HG03196 (cell line): Measurements from ENCODE around the gene NNAT.

Source experiments
- ATAC-seq: cut with Tn5 transposase; IDR thresholded peaks from one replicate; pipeline ENCODE4 v1.9.1; 2021; ENCODE audit not compliant: unreplicated experiment

The NNAT gene

DNA sequence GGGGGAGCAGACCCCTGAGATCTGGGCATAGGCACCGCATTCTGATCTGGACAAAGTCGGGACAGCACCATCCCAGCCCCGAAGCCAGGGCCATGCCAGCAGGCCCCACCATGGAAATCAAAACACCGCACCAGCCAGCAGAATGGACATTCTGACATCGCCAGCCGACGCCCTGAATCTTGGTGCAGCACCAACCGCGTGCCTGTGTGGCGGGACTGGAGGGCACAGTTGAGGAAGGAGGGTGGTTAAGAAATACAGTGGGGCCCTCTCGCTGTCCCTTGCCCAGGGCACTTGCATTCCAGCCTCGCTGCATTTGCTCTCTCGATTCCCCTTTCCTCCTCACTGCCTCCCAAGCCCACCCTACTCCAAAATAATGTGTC lies 2.0 kb downstream of the NNAT start:
- ATAC-seq = no peak

DNA sequence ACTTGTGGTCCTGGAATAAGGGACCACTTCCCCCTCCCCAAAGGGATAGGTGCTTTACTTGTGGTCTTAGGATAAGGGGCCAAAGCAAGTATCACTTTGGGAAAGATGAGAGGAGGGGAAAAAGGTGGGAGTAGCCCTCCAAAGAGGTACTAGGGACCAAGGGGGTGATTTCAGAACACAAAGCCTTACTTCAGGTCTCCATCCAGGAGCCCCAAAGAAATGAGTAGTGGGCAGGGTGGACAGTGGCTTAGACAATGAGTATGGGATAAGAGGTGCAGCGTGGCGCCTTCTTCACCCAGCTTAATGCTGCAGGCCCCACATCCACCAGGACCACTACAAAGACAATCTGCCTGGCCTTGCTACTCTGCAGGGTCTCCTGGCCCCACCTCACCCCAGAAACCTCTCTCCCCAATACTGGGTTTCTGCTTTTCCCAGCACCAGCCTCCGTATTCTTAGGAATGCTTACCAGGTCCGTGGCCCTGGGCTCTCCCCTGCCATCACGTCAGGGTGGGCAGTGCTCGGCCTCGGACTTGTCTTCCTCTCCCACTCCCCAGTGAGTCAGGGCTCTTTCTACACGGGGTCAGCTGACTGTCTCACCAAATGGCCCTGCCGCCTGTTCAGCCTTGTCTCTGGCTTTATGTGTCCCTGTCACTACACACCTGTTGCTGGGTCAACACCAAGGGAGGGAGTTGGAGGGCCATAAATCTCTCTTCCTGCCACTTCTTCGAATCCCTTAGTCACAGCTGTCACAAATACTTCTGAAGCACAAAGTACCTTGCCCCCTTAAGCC lies 3.1 kb downstream of the NNAT start:
- ATAC-seq = no peak

DNA sequence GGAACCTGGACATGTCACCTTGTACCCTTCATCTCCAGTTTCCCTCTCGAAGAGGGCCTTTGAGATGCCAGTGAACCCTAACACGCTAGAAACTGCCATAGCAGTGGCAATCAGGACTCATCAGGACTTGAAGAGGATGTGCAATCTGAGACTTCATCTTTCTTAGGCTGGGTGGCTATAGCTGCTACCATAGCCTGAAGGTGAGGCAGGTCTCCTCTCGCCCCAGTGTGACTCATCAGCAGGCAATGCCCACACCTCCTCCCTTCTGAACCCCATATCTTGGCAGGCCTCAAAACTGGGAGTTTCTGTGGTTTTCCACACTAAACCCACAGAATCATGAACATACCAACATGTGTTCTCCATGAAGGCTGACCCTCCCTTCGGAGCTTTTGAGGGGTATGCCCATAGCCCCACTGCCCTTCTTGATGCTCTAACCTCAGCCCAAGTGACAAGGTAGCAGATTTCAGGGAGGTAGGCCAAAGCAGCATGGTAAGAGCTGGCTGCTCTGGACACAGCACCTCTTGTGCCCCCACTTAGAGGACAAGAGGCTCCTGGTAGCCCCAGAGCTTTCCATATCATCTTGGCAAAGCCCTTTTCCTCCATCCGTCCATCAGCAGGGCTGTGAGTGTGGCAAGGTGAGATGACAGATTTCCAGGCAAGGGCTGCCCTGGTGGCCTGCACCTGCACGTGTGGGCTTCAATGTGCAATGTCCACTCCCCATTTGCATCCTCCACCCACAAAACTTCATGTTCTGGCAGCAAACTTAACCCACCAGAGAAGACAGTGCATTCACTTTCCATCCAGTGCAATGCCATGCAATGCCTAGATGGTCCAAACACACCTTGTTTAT lies 4.0 kb downstream of the NNAT start:
- ATAC-seq = no peak

DNA sequence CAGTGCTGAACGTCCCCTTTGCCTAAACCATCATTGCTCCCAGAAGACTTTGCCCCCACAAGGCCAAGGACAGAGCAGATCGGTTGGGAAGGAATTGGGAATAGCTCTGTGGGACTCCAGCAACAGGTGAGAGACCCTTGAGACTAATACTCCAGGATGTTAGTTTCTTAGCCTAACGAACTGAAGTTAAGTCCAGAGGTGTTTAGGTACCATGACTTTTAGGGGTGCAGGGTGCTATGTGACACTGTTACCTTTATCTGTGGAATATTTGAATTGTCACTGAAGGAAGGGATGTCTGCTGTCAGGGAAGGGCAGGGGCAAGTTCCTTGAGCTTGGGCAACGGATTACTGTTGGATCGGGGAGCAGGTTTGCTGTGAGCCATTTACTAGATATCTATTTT lies 4.8 kb downstream of the NNAT start:
- ATAC-seq = no peak

DNA sequence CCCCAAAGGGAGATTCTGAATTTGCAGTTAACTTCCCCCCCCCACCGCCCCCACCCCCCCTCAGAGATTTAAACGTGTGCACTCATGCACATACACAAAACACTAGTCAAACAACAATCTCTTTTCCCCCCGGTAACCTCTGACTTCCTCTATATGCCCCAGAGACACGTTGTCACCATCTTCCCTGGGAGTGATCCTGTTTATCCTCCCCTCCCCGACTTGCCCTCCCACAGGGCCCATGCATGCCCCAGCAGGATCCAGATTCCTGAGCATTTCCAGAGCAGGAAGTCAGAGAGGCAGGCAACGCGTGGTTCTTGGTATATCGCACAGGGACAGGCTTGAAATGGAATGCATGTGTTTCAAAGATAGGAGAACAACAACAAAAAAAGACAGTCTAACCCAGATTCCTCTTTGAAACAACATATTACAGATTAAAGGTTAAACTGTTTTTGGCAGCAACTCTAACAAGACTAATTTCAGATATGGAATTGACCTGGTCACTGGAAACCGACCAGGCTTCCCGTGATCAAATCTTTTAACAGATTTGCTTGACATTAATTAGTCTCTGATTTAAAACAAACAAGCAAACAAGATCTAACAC lies 5.3 kb downstream of the NNAT start:
- no peak for ATAC-seq

DNA sequence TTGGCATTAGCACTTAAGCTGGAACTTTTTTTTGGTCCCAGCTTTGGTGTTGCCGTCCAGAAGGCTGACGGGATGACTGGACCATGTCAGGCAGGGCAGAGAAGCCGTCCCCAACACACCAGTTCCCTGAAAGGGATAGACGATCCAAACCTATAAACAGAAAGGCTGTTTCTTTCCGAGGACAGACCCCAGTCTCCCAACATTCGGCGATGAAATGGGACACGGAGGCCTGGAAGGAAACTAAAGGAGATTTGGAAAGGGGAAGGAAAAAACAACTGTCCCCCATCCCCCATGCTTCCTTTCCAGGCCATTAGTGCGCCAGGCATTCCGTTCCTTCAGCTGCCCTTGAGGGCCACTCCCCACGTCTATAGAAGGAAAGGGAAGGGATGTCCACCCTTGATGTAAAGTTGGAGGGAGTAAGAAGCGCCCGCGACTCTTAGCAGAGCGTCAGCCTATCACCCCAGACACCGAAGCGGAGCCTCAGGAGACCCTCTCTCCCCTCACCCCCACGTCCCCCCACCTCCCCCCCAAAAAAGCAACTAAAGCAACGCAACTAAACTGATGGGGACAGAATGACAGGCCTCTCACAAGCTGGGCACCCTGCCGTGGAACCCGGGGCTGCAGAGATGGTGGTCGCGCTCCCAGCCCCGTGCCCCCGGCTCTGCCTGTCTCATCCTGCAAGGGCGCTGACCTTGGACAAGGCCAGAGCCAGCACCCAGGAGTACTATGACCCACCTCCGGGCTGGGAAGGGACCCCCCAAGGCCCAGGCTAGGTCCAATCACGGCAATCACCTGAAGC lies 6.0 kb downstream of the NNAT start:
- no peak for ATAC-seq

DNA sequence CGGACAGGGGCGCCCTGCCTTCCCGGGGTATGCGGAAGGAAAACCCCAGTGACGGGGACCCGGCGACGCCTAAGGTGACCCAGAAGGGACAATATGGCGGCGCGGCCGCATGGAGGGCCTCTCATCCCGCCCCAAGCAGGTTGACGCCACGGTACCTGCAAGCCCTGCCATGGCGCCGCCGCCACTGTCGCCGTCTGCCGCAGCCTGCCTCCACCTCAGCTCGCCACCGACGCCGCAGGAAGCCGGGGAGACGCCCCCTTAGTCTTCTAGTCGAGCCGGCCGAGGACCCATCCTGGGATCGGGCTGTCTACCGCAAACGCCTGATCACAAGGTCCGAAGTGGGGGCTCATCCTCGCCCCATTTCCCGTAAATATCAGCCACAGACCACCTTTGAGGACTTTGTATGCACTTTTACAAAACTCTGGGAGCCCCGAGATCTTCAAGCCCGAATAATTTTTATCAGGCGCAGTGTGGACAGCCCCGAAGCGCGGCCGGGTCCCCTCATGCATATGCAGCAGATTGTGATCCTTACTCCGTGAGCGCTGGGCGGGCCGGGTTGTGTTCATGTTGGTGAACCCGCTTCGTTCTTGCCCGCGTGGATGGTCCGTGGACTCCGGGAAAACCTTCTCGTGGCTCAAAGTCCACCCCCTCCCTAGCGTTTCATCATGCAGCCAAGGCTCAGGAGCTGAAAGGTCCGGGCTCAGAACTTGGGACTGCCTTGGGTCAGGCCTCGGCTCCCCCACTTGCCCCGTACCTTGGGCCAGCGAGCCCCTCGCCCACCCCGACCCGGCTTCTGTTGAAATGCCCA lies 6.8 kb downstream of the NNAT start, which contains the start of gene BLCAP:
Gene BLCAP (minus strand): TSS at position 239 of the 808 bp plus-strand sequence. CDS start 8,702 bp downstream, outside the sequence.
- peak; percentile 54 for ATAC-seq

DNA sequence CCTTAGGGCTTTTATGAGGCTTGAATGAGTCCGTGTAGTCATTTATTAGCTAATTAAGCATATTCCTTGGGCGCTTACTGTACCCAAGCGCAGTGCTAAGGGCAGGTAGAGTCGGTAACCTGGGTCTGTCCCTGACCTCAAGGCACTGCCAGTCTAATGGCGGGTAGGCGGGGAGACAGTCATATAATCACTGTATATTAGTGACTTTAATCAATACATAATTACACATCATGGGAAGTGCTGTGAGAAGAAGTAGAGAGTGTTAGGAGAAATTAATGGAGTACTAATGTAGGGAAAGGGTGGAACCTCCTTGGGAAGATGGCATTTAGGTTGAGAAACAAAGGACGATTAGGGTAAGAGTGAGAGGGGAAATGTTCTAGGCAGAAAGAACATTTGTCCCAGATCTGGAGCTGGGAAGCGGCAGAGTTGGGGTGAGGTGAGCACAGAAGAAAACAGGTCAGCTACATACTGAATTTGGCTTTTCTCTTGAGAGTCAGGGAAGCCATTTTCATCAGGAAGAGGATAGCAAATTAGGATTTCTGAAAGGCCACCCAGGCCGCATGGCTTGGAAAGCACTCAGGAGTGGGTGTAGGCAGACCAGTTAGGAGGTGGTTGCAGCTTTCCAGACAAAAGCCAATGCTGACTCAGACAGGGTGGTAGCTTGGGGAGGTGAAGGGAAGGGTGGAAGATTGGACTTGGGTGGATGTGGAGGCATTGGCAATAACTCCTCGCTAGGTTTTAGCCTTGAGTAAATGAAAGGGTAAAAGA lies 7.6 kb downstream of the NNAT start:
- ATAC-seq = no peak

DNA sequence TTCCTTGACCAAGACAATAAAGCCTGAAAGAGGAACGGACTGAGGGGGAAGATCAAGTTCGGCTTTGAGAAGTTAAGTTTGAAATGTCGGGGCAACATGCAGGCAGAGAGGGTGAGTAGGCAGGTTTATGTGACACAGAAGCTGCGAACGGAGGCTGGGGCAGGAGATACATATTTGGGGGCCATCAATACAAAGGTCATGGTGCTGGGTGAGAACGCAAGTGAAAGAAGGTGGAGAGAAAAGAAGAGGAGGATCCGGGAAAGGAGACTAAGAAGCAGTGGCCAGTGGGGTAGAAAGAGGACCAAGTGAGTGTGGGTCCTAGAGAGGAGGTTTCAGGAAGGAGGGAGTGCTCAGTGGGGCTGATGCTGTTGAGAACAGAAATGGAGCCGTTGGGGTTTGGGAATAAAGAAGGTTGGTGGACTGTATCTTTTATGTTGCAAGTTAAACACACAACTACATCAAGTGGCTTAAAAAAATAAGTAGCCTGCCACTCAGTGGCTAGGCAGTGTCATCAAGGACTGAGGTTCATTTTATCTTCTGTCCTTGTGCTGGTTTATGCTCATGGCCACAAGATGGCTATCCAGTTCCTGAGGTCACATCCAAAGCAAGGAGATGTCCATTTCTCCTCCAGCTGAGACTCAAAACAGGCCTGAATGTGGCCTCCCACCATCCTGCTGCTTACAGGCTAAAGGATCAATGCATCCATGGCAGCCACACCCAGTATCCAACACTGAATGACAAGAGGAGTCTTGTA lies 8.3 kb downstream of the NNAT start:
- no peak for ATAC-seq

DNA sequence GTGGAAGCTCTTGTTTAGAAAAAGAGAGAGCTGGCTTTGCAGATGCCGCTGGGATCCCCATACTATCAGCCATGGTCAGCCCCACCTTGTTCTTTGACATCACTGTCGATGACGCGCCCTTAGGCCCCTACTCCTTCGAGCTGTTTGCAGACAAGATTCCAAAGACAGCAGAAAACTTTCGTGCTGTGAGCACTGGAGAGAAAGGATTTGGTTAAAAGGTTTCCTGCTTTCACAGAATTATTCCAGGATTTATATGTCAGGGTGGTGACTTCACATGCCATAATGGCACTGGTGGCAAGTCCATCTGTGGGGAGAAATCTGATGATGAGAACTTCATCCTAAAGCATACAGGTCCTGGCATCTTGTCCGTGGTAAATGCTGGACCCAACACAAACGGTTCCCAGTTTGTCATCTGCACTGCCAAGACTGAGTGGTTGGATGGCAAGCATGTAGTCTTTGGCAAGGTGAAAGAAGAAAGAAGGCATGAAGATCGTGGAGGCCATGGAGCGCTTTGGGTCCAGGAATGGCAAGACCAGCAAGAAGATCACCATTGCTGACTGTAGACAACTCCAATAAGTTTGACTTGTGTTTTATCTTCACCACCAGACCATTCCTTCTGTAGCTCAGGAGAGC lies 9.0 kb downstream of the NNAT start:
- no peak for ATAC-seq

DNA sequence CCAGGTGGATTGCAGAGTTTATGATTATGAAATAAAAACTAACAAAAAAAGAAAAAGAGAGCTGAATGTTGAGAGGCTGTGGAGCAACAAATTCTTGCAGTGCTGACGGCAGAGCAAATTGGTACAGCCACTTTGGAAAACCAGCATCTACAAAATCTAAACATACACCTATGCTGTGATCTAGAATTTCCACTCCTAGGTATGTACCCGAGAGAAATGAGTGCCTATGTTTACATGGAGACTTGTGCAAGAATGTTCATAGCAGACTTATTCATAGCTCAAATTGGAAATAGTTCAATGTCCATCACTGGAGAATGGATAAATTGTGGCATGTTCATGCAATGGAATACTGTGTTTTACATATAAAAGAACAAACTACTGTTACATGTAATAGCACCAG lies 9.6 kb downstream of the NNAT start:
- ATAC-seq = no peak

DNA sequence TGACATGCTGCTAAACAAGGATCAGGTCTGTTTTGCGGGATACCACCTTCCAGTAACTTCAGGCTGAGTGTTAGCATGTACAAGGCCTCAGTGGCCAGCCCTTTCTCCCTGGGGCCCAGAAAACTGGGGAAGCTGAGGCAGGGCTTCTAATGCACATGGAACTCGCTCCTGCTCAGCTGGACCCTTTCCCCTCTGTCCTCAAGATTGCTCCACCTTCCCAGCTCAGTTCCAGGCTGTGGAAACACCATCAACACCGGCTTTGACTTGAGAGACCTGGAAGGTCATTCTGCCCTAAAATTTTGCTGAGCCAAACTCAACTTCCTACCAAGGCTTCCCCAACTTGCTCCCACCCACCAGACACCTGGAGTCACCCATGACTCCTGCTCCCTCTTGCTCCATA lies 10.8 kb downstream of the NNAT start:
- no peak for ATAC-seq

DNA sequence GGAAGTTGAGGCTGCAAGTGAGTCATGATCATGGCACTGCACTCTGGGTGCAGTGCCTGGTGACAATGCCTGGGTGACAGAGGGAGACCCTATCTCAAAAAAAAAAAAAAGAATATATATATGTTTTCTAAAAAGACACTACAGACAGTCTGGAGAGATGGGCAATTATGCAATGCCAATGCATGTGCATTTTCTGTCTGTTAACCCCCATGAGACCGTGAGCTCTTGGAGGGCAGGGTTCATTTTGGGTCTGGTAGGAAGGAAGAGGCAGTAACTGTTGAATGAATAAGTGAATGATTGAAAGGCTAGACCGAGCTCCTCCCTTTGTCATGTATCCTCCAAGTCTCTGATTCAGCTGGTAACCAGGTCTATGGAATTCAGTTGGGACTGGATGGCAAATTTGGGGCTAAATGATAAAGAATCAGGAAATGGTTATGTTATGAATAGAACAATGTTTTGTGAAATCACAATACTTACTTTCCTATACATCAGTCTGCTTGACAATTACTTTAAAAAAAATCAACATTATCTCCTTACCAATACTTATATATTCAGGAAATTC lies 12.2 kb downstream of the NNAT start:
- ATAC-seq = no peak

DNA sequence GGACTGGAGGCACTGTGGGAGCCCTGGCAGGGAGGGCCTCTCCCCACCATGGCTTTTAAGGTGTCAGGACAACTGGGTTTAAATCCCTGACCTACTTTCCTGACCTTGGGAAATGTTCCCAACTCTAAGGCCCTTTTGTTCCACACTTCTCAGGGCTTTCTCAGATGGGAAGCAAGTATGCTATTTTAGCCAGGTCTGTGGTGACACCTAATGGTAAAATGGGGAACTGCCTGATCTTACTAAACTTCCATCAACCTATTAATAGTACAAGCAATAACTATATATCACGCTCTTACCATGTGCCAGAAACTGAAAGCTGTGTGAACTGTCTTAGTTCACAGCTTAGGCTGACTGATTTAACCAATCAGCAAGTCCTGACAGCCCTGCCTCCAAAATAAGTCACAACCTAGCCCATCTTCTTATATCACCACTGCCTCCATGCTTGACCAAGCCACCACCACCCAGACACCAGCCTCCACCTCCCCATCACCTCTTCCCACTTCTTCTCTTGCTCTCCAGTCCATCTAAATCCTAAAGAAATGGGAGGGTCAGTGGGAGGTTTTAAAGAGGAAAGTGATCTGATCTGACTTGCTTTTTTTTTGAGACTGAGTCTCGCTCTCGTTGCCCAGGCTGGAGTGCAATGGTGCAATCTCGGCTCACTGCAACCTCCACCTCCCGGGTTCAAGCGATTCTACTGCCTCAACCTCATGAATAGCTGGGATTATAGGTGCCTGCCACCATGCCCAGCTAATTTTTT lies 13.5 kb downstream of the NNAT start:
- peak; percentile 76 for ATAC-seq

DNA sequence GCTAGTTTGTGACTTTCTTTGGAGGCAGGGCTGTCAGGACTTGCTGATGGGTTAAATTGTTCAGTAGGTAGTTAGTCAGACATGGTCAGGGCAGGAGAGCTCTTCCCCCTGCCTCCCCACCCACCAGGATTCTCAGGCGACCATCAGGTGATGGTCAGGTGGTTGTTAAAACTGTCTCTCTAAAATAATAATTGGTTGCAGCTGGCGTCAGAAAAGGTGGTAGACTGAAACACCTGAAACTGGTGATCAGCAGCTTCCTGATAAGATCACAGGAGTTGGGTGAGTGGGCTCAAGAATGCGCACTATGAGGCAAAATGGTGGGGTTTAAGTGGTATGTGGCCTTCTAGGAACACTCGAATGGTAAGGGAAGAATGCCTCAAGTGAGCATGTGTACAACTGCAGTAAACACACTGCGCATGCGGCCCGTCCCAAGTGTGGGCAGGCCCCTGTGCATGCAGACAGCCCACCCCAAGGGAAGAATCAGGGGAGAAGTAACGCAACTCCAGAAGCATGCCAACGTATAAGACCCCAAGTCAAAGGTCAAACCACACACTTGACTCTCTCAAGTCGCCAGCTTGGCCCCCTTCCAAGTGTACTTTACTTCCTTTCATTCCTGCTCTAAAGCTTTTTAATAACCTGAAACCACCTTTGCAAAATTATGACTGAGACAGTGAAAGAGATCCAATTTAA lies 14.5 kb downstream of the NNAT start:
- no peak for ATAC-seq

DNA sequence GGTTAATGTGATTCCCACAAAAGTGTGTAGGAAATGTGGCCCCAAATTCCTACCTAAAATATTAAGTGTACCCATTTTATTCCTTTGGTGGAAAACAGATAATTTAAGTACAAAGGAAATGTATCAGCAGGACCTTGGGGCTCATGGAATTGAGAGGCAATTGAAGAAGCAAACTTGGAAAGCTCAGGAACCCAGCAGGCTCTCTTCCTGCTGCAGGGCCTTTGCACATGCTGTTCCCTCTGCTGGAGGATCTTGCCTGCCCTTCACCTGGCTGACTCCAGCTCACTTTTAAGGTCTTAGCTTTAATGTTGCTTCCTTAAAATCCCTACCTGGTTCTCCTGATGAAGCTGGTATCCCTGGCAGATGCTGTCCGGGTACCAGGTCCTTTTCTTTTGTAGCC lies 16.5 kb downstream of the NNAT start:
- no peak for ATAC-seq

DNA sequence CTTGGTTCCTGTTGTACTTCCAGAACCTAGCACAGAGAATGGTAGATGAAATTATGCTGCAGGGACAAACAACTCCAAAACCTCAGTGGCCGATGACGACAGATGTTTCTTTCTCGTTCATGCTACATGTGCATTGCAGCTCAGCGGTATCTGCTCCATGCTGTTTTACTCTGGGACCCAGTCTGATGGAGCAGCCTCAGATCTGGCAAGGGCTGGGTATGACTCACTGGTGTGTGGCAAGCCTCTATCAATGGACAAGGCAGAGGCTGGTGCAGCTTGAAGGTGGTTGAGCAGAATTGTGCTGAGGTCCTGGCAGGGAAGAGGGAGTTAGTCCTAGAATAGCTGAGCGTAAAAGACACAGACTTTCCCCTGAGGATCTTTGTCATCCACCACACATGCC lies 17.0 kb downstream of the NNAT start:
- no peak for ATAC-seq
